ENCODE measurements around the gene CD83. TPM values are rescaled to one million over a fixed set of nuclear protein-coding genes. Genes with fewer than 3 reads are reported as not detected.

CD83 gene
- polyA plus RNA-seq, 1 donor (not counting 4 experiments of a cell fraction or from before 2014, with no cell fraction given): 3.4 TPM

DNA sequence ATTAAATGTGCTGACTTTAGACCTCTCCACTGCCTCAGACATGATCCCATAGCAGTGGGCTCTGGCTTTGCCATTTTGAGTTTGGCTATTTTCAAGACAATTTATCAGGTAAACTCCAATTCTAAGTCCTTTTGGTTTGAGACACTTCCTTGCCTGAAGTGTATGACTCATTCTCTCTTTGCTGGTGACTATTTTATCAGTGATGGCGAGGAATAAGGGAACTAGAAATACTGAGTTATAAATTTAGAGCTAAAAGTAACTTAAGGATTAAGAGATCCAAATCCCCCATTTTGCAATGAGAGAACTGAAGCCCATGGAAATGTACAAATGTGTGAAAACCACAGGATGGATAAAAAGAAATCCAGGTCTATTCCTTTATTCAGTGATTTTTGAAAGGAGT, 30.9 kb upstream of the CD83 start:
- dilution Hi-C loops (cut with MboI; ENCODE audit: extremely low pct_ligation_motif_present, low sequenced_read_pairs): no loop called here
- H3K4me1 ChIP-seq (ENCODE audit: control insufficient read depth, extremely low read depth, insufficient read depth, low read length): peaks cover 13% of the 10 kb centered on the region
- H3K4me2 ChIP-seq (ENCODE audit: control insufficient read depth, extremely low read depth, insufficient read depth, low read depth, low read length): no peak overlapping the region

GRCh38 chr6:14088600-14089192, 28.9 kb upstream of the CD83 start:
- FAIRE-seq (peak; percentile 75), DNase-seq (ENCODE audit: low read depth, low spot score) (no peak)
- no peak overlapping the region for H2AFZ ChIP-seq (ENCODE audit: control insufficient read depth, low read length)
- H3K4me3 ChIP-seq (ENCODE audit: control insufficient read depth in 2 of 3, extremely low read depth in 1 of 3, insufficient read depth in 2 of 3, low read depth in 1 of 3, low read length in 3 of 3): no peak overlapping the region
- no peaks in the 10 kb centered on the region for H3K9me1 ChIP-seq (ENCODE audit: control insufficient read depth, extremely low read depth, insufficient read depth, low read length)
- no peaks in the 10 kb centered on the region for H3K36me3 ChIP-seq (ENCODE audit: control insufficient read depth in 2 of 2, extremely low read depth in 1 of 2, insufficient read depth in 2 of 2, low read length in 2 of 2)
- H3K4me1 ChIP-seq (ENCODE audit: control insufficient read depth, extremely low read depth, insufficient read depth, low read length): peaks cover 22% of the 10 kb centered on the region
- no peak overlapping the region for H3K9ac ChIP-seq (ENCODE audit: control insufficient read depth, extremely low read depth, insufficient read depth, low read length)
- no peak for TF ChIP-seq EZH2 (IDR thresholded peaks at IDR 0.05; ENCODE audit: low read length)
- TF ChIP-seq CTCF (optimal IDR thresholded peaks at IDR 0.05 in 1 of 3, IDR thresholded peaks at IDR 0.05 in 1 of 3, conservative IDR thresholded peaks at IDR 0.05 in 1 of 3; ENCODE audit: extremely low read depth in 1 of 3, insufficient read depth in 2 of 3, low read length in 3 of 3): no peak
- dilution Hi-C loops (cut with MboI; ENCODE audit: extremely low pct_ligation_motif_present, low sequenced_read_pairs): no loop called here
- H3K27ac ChIP-seq (ENCODE audit: control insufficient read depth, insufficient read depth, low read length): no peak overlapping the region
- H3K27me3 ChIP-seq (ENCODE audit: control insufficient read depth, extremely low read depth, insufficient read depth, low read length): no peaks in the 10 kb centered on the region
- H3K9me3 ChIP-seq (ENCODE audit: control insufficient read depth, low read depth, low read length): no peaks in the 10 kb centered on the region
- H3K79me2 ChIP-seq (ENCODE audit: control insufficient read depth, insufficient read depth, low read length): no peaks in the 10 kb centered on the region
- no peaks in the 10 kb centered on the region for H4K20me1 ChIP-seq (ENCODE audit: control insufficient read depth, extremely low read depth, insufficient read depth, low read length)
- H3K4me2 ChIP-seq (ENCODE audit: control insufficient read depth, extremely low read depth, insufficient read depth, low read depth, low read length): no peak overlapping the region

More for the DNA sequence above, 30.9 kb upstream of the CD83 start:
- H3K9me1 ChIP-seq (ENCODE audit: control insufficient read depth, extremely low read depth, insufficient read depth, low read length): no peaks in the 10 kb centered on the region
- no peaks in the 10 kb centered on the region for H3K79me2 ChIP-seq (ENCODE audit: control insufficient read depth, insufficient read depth, low read length)
- TF ChIP-seq CTCF (optimal IDR thresholded peaks at IDR 0.05 in 1 of 3, IDR thresholded peaks at IDR 0.05 in 1 of 3, conservative IDR thresholded peaks at IDR 0.05 in 1 of 3; ENCODE audit: extremely low read depth in 1 of 3, insufficient read depth in 2 of 3, low read length in 3 of 3) (no peak), EZH2 (IDR thresholded peaks at IDR 0.05; ENCODE audit: low read length) (no peak)
- no peak for FAIRE-seq
- no peaks in the 10 kb centered on the region for H3K36me3 ChIP-seq (ENCODE audit: control insufficient read depth in 2 of 2, extremely low read depth in 1 of 2, insufficient read depth in 2 of 2, low read length in 2 of 2)
- no peaks in the 10 kb centered on the region for H4K20me1 ChIP-seq (ENCODE audit: control insufficient read depth, extremely low read depth, insufficient read depth, low read length)
- H3K27ac ChIP-seq (ENCODE audit: control insufficient read depth, insufficient read depth, low read length): no peak overlapping the region
- H3K9me3 ChIP-seq (ENCODE audit: control insufficient read depth, low read depth, low read length): no peaks in the 10 kb centered on the region
- no peaks in the 10 kb centered on the region for H3K27me3 ChIP-seq (ENCODE audit: control insufficient read depth, extremely low read depth, insufficient read depth, low read length)
- H3K9ac ChIP-seq (ENCODE audit: control insufficient read depth, extremely low read depth, insufficient read depth, low read length): no peak overlapping the region
- H3K4me3 ChIP-seq (ENCODE audit: control insufficient read depth in 2 of 3, extremely low read depth in 1 of 3, insufficient read depth in 2 of 3, low read depth in 1 of 3, low read length in 3 of 3): no peak overlapping the region
- DNase-seq (ENCODE audit: low read depth, low spot score): no peak
- H2AFZ ChIP-seq (ENCODE audit: control insufficient read depth, low read length): no peak overlapping the region

Measured in keratinocyte (primary cell).